ENCODE measurements around the gene GPATCH4.

Gene GPATCH4

DNA sequence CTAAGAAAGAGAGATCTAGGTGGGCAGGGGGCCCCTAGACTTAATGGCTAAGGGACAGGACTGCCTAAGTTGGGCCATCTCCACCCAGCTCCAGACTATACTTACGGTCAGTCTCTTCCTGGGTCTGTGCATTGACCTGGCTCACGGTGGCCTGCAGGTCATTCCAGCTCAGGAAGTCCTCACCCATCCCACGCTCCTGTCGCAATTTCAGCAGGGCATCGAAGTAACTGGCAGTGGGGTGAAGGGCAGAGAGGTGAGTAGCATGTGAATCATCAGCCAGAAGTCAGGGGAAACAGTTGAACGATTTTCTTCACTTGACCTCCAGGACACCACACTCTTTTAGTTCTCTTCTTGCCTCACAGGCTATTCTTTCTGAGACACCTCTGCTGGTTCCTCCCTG lies 49.4 kb downstream of the GPATCH4 start:
- Mint-ChIP-seq H3K27ac (no peak overlapping the region), H3K4me1 (no peaks in the 10 kb centered on the region)
- CTCF ChIA-PET, result interaction anchor here (1.1 kb wide), 1 partner anchor 71 kb away, joined by 3 read pairs; no protein-coding TSS in a partner anchor

DNA sequence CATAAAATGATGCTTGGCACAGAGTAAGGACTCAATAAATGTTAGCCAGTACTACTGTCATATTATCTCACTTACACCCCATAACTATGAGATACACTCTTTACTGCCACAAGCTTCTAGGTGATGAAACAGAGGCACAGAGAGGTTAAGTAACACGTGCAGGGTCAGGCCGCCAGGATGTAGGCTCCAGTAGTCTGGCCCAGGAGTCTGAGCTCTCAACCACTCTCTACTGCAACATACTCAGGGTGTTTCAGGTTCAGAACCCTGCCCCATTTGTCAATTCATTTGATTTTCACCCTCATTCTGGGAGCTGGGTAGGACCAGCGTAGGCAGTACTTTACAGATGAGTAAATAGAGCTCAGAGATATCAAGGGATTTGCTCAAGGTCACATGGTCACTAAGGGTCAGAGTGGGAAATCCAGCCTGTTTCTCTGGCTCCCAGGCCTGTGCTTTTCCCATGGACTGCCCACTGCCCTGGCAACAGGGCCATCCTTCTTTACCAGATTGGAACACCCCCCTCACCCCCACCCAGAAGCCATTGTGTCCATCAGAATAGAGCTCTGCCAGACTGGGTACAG lies 50.1 kb downstream of the GPATCH4 start:
- Mint-ChIP-seq H3K9me3 (no peaks in the 10 kb centered on the region), H3K4me1 (no peaks in the 10 kb centered on the region)
- CTCF ChIA-PET, result interaction anchor here (1.1 kb wide), 1 partner anchor 70 kb away, joined by 3 read pairs; no protein-coding TSS in a partner anchor

More for the DNA sequence above, 49.4 kb downstream of the GPATCH4 start:
- no peaks in the 10 kb centered on the region for H3K9me3 Mint-ChIP-seq
- no peaks in the 10 kb centered on the region for H3K27me3 Mint-ChIP-seq
- H3K36me3 Mint-ChIP-seq, result peaks cover 29% of the 10 kb centered on the region
- H3K4me3 Mint-ChIP-seq, result no peak overlapping the region
- DNase-seq, result no peak

DNA sequence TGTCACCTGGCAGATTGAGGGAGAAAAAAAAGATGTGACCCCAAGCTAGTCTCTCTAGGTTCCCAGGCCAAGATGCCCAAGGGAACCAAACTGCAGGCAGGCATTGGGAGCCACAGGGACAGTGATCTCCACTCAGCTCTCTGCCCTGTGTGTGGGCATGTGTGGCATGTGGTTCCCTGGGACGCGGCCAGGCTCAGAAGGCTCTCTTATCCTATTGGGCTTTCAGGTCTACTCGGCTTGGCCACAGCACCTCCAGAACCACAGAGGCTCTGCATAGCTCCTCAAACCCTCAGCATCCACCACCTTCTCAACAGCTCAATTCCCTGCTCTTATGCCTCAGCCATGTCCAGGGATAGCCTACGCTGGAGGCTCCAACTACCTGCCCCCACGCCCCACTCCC lies 50.9 kb downstream of the GPATCH4 start:
- Mint-ChIP-seq H3K9me3 (no peaks in the 10 kb centered on the region), H3K4me3 (no peak overlapping the region), H3K4me1 (no peaks in the 10 kb centered on the region), H3K27ac (no peak overlapping the region), H3K36me3 (peaks cover 35% of the 10 kb centered on the region), H3K27me3 (no peaks in the 10 kb centered on the region)
- no peak for DNase-seq
- CTCF ChIA-PET, result interaction anchor here (0.6 kb wide), 1 partner anchor 323 kb away, joined by 3 read pairs; no protein-coding TSS in a partner anchor

More for the DNA sequence above, 50.1 kb downstream of the GPATCH4 start:
- no peak overlapping the region for H3K27ac Mint-ChIP-seq
- no peak overlapping the region for H3K4me3 Mint-ChIP-seq
- peaks cover 35% of the 10 kb centered on the region for H3K36me3 Mint-ChIP-seq
- no peak for DNase-seq
- H3K27me3 Mint-ChIP-seq, result no peaks in the 10 kb centered on the region

- CTCF ChIA-PET, result interaction anchor here (0.6 kb wide), 1 partner anchor 323 kb away, joined by 3 read pairs; no protein-coding TSS in a partner anchor
- no peak overlapping the region for H3K27ac Mint-ChIP-seq
These were observed 51.4 kb downstream of the GPATCH4 start for GRCh38 chr1:156549831-156550230.

GRCh38 chr1:156549390-156549789 lies 51.9 kb downstream of the GPATCH4 start:
- no peaks in the 10 kb centered on the region for H3K9me3 Mint-ChIP-seq
- H3K27ac Mint-ChIP-seq, result no peak overlapping the region
- no peaks in the 10 kb centered on the region for H3K4me1 Mint-ChIP-seq
- peaks cover 35% of the 10 kb centered on the region for H3K36me3 Mint-ChIP-seq
- H3K4me3 Mint-ChIP-seq, result no peak overlapping the region
- no peak for DNase-seq
- no peaks in the 10 kb centered on the region for H3K27me3 Mint-ChIP-seq
- CTCF ChIA-PET, result no interaction called here

More at GRCh38 chr1:156549831-156550230, 51.4 kb downstream of the GPATCH4 start:
- DNase-seq, result no peak
- peaks cover 35% of the 10 kb centered on the region for H3K36me3 Mint-ChIP-seq
- H3K9me3 Mint-ChIP-seq, result no peaks in the 10 kb centered on the region
- no peaks in the 10 kb centered on the region for H3K27me3 Mint-ChIP-seq
- no peak overlapping the region for H3K4me3 Mint-ChIP-seq
- no peaks in the 10 kb centered on the region for H3K4me1 Mint-ChIP-seq

- Mint-ChIP-seq H3K36me3 (peaks cover 36% of the 10 kb centered on the region), H3K9me3 (no peaks in the 10 kb centered on the region), H3K4me3 (no peak overlapping the region), H3K4me1 (no peaks in the 10 kb centered on the region), H3K27me3 (no peaks in the 10 kb centered on the region), H3K27ac (no peak overlapping the region)
- no peak for DNase-seq
- CTCF ChIA-PET, result interaction anchor here (0.9 kb wide), 1 partner anchor 67 kb away, joined by 3 read pairs; no protein-coding TSS in a partner anchor
These were observed 53.3 kb downstream of the GPATCH4 start for GRCh38 chr1:156547982-156548381.

GRCh38 chr1:156547434-156547833 lies 53.8 kb downstream of the GPATCH4 start:
- Mint-ChIP-seq H3K27me3 (no peaks in the 10 kb centered on the region), H3K27ac (no peak overlapping the region), H3K4me3 (no peak overlapping the region), H3K9me3 (no peaks in the 10 kb centered on the region), H3K4me1 (no peaks in the 10 kb centered on the region), H3K36me3 (peaks cover 36% of the 10 kb centered on the region)
- DNase-seq, result no peak
- CTCF ChIA-PET, result interaction anchor here (0.9 kb wide), 1 partner anchor 67 kb away, joined by 3 read pairs; no protein-coding TSS in a partner anchor

- Mint-ChIP-seq H3K9me3 (no peaks in the 10 kb centered on the region), H3K27ac (no peak overlapping the region), H3K27me3 (no peaks in the 10 kb centered on the region), H3K36me3 (peaks cover 37% of the 10 kb centered on the region), H3K4me3 (no peak overlapping the region), H3K4me1 (no peaks in the 10 kb centered on the region)
- CTCF ChIA-PET, result no interaction called here
- DNase-seq, result no peak
These were observed 55.0 kb downstream of the GPATCH4 start for GRCh38 chr1:156546267-156546666.

DNA sequence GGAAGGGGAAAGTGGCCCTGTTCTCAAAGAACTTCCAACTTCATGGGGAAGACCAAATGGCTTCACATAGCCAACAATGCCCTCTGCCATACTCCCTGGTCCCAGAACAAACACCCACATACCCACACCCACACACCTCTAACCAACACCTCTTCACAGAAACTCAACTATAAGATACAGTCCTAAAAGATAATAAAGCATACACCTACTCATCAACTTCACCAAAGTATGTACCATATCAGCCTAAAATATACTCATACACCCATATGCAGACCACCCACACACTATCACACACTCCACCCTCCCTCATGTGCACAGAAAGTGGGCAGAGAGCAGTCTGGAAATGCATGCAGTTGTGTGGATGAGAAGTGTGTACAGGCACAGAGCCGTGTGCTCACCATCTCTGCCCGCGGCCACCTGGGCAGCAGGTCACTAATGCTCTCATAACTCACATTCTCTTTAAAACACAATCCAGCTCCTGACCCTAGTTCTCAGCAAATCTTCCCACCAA lies 56.6 kb downstream of the GPATCH4 start:
- no peak overlapping the region for H3K27ac Mint-ChIP-seq
- no peaks in the 10 kb centered on the region for H3K4me1 Mint-ChIP-seq
- DNase-seq, result no peak
- no peaks in the 10 kb centered on the region for H3K9me3 Mint-ChIP-seq
- CTCF ChIA-PET, result no interaction called here
- H3K4me3 Mint-ChIP-seq, result no peak overlapping the region
- H3K27me3 Mint-ChIP-seq, result no peaks in the 10 kb centered on the region
- H3K36me3 Mint-ChIP-seq, result peaks cover 28% of the 10 kb centered on the region
